Measurements from ENCODE around the gene SOCS7.

SOCS7 gene

DNA sequence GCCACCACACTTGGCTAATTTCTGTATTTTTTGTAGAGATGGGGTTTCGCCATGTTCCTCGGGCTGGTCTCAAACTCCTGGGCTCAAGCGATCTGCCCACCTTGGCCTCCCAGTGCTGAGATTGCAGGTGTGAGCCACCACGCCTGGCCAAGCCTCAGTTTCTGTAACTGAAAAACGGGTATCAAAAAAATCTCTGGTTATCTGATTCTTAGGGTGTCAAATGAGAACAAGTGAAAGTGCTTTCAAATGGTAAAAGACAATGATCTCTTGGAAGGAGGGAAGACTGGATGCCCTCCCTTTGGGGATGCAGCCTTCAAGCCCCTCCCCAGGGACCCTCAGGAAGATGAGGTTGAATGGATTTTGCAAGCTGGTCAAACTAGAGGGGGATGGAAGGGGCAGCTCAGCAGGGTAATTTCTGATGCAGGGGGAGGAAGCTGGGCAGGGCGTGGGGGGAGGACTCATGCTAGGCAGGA, 98.9 kb downstream of the SOCS7 start:
- no peaks in the 10 kb centered on the region for H4K20me1 ChIP-seq (ENCODE audit: control insufficient read depth, insufficient read depth, low read depth, low read length)
- no peak overlapping the region for H3K4me3 ChIP-seq (ENCODE audit: low read length)
- H3K27me3 ChIP-seq (ENCODE audit: control insufficient read depth, low read length): peaks cover 15% of the 10 kb centered on the region
- no peaks in the 10 kb centered on the region for H3K9me3 ChIP-seq (ENCODE audit: control insufficient read depth, insufficient read depth, low read length)
- TF ChIP-seq, protein P1, sequence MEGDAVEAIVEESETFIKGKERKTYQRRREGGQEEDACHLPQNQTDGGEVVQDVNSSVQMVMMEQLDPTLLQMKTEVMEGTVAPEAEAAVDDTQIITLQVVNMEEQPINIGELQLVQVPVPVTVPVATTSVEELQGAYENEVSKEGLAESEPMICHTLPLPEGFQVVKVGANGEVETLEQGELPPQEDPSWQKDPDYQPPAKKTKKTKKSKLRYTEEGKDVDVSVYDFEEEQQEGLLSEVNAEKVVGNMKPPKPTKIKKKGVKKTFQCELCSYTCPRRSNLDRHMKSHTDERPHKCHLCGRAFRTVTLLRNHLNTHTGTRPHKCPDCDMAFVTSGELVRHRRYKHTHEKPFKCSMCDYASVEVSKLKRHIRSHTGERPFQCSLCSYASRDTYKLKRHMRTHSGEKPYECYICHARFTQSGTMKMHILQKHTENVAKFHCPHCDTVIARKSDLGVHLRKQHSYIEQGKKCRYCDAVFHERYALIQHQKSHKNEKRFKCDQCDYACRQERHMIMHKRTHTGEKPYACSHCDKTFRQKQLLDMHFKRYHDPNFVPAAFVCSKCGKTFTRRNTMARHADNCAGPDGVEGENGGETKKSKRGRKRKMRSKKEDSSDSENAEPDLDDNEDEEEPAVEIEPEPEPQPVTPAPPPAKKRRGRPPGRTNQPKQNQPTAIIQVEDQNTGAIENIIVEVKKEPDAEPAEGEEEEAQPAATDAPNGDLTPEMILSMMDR (IDR thresholded peaks at IDR 0.05; ENCODE audit: low read depth, low read length, poor library complexity, severe bottlenecking): no peak
- TF ChIP-seq EZH2phosphoT487 (IDR thresholded peaks at IDR 0.05; ENCODE audit: borderline replicate concordance, low read length): no peak
- no peak overlapping the region for H3K4me2 ChIP-seq (ENCODE audit: low read length)
- no peak overlapping the region for H3K27ac ChIP-seq (ENCODE audit: low read depth, low read length)
- no peaks in the 10 kb centered on the region for H3K4me1 ChIP-seq (ENCODE audit: control insufficient read depth, low read length)
- H3K36me3 ChIP-seq (ENCODE audit: control insufficient read depth, low read length): no peaks in the 10 kb centered on the region
- H3F3A ChIP-seq (ENCODE audit: control insufficient read depth, insufficient read depth): no peaks in the 10 kb centered on the region
- no peaks in the 10 kb centered on the region for H3K79me2 ChIP-seq (ENCODE audit: control insufficient read depth, low read length)
- H3K9me2 ChIP-seq (replicated peaks; ENCODE audit: control insufficient read depth, low read length): no peaks in the 10 kb centered on the region

DNA sequence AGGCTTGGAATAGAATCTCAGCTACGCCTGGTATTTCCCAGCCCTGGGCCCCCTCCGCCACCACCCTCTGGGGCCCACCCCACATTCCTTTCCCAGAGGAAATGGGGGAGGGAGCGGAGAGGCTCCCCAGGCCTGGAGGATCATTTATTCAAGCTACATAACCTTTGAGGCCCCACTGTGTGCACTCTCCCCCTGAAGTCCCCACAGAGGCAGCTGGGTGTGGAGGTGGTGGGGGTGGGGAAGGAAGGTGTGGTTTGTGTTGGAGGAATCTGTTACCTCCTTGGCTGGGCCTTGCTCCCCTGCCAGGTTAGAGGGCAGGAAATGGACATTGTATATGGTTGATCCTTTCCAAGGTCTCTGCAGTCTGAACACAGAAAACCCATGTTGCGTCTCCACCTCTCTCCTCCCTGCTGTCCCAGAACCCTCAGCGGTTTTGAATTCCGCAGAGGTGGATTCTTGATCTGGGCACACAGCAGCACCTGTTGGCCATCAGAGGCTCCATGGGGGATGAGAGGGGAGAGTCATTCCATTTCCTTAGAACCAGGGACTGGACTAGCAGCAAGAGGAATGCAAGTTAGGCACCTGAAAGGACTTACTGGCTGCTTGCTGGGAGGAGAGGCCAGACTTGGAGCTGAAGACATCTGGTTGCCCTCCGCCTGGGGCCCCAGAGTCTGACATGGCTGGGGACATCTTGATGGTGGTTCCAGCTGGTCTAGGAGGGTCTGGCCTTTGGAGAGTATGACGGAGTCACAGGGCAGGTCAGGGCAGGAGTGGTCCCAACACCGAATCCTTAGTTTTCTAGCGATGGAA, 99.6 kb downstream of the SOCS7 start:
- H3K79me2 ChIP-seq (ENCODE audit: control insufficient read depth, low read length): no peaks in the 10 kb centered on the region

DNA sequence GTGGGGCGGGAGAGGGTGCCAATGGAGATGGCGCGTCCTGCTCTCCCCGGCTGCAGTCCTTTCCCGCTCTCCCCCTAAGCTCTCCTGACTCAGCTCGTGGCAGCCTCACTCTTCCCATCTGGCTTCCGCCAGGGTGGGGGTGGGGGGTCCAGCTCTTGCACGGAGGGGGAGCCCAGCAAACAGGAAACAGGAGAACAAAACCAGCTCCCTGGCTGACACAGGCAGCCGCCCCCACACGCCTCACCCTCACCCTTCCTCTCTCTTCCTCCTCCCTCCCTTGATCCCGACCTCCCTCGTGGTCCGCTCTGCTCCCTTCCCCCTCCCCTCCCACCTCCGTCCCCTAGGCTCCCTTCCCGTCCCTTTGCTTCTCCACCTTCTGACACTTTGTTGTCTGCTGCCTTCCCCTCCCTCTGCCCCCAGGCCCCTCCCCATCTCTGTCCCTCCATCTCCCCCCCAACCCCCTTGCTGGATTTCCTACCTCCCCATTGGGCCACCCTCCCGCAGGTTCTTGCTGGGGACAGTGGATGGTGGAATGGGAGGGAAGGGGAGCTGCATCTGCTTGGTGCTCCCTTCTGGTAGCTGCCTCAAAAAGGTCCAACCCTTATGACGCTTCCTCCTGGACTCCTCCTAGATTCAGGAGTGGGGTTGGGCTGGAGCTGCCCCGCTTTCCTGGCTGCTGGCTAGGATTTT, 100.3 kb downstream of the SOCS7 start:
- Histone ChIP-seq H3K79me2 (ENCODE audit: control insufficient read depth, low read length) (no peaks in the 10 kb centered on the region), H3F3A (ENCODE audit: control insufficient read depth, insufficient read depth) (no peaks in the 10 kb centered on the region), H3K9me3 (ENCODE audit: control insufficient read depth, insufficient read depth, low read length) (no peaks in the 10 kb centered on the region), H3K27ac (ENCODE audit: low read depth, low read length) (no peak overlapping the region), H3K4me2 (ENCODE audit: low read length) (no peak overlapping the region), H3K4me1 (ENCODE audit: control insufficient read depth, low read length) (no peaks in the 10 kb centered on the region), H3K4me3 (ENCODE audit: low read length) (no peak overlapping the region), H3K9me2 (replicated peaks; ENCODE audit: control insufficient read depth, low read length) (no peaks in the 10 kb centered on the region), H4K20me1 (ENCODE audit: control insufficient read depth, insufficient read depth, low read depth, low read length) (no peaks in the 10 kb centered on the region), H3K36me3 (ENCODE audit: control insufficient read depth, low read length) (no peaks in the 10 kb centered on the region), H3K27me3 (ENCODE audit: control insufficient read depth, low read length) (peaks cover 15% of the 10 kb centered on the region)
- TF ChIP-seq EZH2phosphoT487 (IDR thresholded peaks at IDR 0.05; ENCODE audit: borderline replicate concordance, low read length): no peak
- TF ChIP-seq, protein P1 (IDR thresholded peaks at IDR 0.05; ENCODE audit: low read depth, low read length, poor library complexity, severe bottlenecking): no peak

More for the DNA sequence above, 99.6 kb downstream of the SOCS7 start:
- TF ChIP-seq, protein P1 (IDR thresholded peaks at IDR 0.05; ENCODE audit: low read depth, low read length, poor library complexity, severe bottlenecking): no peak
- TF ChIP-seq EZH2phosphoT487 (IDR thresholded peaks at IDR 0.05; ENCODE audit: borderline replicate concordance, low read length): no peak
- H3K36me3 ChIP-seq (ENCODE audit: control insufficient read depth, low read length): no peaks in the 10 kb centered on the region
- H4K20me1 ChIP-seq (ENCODE audit: control insufficient read depth, insufficient read depth, low read depth, low read length): no peaks in the 10 kb centered on the region
- no peak overlapping the region for H3K4me3 ChIP-seq (ENCODE audit: low read length)
- H3K27me3 ChIP-seq (ENCODE audit: control insufficient read depth, low read length): peaks cover 15% of the 10 kb centered on the region
- no peak overlapping the region for H3K27ac ChIP-seq (ENCODE audit: low read depth, low read length)
- no peaks in the 10 kb centered on the region for H3K9me2 ChIP-seq (replicated peaks; ENCODE audit: control insufficient read depth, low read length)
- no peaks in the 10 kb centered on the region for H3F3A ChIP-seq (ENCODE audit: control insufficient read depth, insufficient read depth)
- no peaks in the 10 kb centered on the region for H3K4me1 ChIP-seq (ENCODE audit: control insufficient read depth, low read length)
- no peaks in the 10 kb centered on the region for H3K9me3 ChIP-seq (ENCODE audit: control insufficient read depth, insufficient read depth, low read length)
- no peak overlapping the region for H3K4me2 ChIP-seq (ENCODE audit: low read length)
